Stimulated activated naive CD4-positive, alpha-beta T cell treated with Interleukin-2 at 50 U/mL for 16 hours (primary cell): ENCODE results near the gene KBTBD4.
A peak's percentile ranks its signal among the peaks of the same experiment; 100 is the strongest.
"Not testable (repeated sequence)": the region's sequence is repeated elsewhere in the genome, so short reads cannot be mapped to it uniquely, and the experiment has no call there.

Source experiments
- DNase-seq: peaks from one replicate; lab custom pipeline; 2025; lab: John Stamatoyannopoulos, UW

KBTBD4 gene

DNA sequence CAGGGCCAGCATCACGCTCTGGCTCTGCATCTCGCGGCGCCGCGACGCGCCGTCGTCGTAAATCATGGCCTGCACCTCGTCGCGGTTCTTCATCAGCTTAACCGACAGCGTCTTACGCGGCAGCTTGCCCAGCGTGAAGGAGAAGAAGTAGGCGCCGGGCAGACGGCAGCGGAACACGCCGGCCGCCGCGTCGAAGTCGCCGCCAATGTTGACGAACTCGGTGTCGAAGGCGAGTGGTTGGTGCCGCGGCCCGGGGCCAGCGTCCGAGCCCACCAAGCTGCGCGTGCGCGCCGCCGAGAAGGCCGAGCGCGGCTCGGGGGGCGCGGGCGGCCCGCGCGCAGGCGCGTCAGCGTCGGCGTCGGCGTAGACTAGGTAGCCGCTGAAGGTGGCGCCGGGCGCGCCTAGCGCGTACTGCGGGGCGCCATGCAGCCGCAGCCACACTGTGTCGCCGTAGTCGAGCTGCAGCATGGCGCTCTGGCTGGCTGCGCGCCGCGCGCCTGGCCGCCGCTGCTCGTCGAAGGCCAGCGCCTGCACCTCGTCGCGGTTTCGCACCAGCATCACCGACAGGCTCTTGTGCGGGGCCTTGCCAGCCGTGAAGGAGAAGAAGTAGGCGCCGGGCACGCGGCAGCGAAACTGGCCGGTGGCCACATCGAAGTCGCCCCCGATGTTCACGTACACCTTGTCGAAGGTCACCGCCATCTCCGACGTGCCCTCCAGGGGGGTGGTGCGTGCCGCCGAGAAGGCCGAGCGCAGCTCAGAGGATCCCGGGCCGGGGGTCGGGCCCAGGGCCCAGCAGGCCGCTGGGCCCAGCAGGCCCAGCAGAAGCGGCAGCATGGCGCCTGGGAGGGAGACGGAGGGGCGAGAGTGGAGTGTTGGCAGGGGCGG lies 11.4 kb upstream of the KBTBD4 start:
- no peak for DNase-seq

- DNase-seq = no peak
Measured at GRCh38 chr11:47589584-47589976, 10.8 kb upstream of the KBTBD4 start.

DNA sequence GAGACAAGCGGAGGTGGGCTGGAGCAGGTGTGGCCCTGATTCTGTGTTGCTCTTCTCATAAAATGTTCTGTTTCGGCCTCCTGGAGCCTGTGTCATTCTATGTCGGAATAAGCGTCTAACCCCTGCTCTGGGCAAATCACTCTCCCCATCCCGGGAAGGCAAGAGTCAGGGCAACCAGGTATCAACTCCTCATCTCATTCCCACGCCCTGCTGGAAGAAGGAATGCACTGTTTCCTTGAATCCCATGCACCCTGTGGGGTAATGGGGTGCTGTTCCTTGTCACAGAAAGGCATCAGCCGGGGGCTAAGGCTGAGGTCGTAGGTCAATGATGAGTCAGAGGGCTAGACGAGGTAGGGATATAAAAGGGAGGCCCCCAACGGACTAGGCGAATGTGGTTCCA lies 10.3 kb upstream of the KBTBD4 start:
- DNase-seq = no peak

DNA sequence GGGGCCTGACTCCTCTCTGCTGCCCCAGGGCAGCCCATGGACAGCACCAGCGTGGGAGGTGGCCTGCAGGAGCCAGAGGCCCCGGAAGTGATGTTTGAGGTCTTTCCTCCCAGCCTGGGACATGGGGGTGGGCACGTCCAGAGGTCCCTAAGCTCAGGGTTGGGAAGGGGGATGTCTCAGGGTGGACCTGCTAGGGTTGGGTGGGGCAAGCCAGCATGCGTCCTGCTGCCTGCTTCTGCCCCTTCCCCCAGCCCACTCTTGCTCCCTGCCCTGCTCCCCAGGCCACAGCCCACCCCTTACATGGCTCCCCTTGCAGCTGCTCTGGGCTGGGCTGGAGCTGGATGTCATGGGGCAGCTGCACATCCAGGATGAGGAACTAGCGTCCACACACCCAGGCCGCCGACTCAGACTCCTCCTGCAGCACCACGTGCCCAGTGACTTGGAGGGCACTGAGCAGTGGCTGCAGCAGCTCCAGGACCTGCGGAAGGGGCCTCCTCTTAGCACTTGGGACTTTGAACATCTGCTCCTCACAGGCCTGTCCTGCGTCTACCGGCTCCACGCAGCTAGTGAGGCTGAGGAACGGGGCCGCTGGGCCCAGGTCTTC lies 9.1 kb upstream of the KBTBD4 start:
- no peak for DNase-seq

DNA sequence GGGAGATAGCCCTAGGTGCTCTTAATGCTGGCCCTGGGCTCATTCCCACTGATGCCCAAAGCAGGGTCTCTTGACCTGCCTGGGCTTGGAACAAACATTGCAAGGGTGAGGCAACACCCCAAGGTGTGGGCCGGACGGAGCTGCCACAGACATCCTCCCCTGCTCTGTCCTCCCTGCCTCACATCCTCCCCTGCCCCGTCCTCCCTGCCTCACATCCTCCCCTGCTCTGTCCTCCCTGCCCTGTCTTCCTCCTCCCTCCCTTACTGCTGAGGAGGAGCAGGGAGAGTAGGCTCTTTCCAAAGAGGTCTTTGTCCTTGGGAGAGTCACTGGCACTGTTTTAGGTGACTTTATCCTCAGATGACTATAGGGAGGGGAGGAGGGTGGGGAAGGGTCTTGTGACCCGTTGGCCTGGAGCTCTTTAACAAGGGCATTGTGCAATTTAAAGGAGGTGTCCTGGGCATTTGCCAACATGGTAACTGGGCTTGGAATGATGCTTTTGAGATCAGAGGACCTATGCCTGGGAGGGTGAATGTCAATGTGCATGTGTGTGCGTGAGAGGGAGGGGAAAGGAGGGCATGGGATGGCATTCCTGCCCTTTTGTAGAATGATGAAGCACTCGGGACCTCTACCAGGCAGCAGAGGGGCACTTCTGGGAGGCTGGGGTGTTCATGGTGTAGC lies 8.4 kb upstream of the KBTBD4 start:
- no peak for DNase-seq

DNA sequence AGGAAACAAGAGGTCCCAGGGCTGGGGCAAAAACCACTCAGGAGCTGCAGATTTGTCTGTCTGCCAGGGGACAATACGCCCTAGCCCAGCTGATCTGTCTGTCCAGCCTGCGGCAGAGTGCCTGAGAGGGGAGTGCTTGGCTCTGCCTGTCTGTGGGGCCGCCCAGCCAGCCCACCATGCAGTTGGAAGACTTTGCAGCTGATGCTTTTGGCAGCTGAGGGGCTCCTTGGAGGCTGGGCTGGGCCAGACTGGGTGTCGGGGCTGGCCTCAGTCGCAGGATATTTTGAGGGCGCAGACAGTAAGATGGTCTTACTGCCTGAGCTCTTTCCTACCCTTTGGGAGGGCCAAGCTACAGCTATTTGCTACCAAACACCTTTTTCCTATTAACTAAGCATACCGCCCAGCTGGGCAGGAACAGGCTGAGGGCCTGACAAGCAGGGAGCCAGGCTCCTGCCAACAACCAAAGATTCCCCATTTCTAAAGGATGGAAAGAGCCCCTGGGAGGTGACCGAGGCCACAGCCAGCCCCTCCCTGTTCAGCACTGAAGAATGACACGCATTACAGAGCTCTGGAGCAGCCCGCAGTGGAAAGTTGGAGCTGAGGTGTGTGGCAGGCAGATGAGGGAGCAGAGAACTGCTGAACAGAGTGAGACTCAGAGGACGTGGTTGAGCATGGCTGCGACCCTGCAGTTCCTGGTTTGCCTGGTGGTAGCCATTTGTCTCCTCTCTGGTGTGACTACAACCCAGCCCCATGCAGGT lies 7.5 kb upstream of the KBTBD4 start, which contains the start of gene FAM180B:
Gene FAM180B (plus strand): TSS at position 581 of the 758 bp plus-strand sequence. CDS start 91 bp downstream, at position 672.
- DNase-seq = no peak

DNA sequence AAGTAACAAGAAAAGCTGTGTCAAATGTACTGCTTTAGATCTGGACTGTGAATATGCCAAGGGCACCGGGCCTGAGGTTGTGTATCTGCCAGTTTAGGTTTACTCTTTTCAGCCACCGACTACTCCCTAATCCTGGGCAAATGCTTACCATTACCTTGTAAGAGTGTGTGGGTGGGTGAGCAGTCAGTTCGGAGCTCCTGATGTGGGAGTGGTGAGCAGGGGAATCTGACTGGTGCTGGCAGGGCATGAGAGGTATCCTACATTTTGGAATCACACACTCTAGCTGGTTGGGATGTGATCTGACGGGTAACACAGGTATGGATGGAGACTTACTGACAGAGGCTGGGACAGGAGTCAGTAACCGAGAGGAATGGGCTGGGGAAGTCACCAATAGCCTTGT lies 5.1 kb upstream of the KBTBD4 start:
- DNase-seq = no peak

GRCh38 chr11:47577460-47578041 lies 1.2 kb downstream of the KBTBD4 start:
- no peak for DNase-seq

DNA sequence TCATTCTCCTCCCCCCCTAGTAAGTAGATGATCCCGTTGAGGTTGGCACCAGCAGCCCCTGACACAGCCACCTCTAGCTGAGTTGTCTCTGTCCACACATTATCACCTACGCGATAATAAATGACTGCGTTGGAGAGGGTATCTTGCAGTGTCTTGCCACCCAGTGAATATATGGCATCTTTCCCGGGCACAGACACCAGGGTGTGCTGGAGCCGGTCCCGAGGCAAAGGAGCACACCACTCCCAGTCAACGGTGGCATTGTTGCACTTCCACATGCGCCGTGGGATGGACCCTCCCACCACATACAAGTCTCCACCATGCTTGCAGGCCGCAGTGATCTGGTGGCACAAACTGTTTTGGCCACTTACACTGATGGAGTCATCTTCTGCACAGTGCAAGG lies 5.4 kb downstream of the KBTBD4 start:
- no peak for DNase-seq

GRCh38 chr11:47572715-47573255 lies 6.0 kb downstream of the KBTBD4 start:
- no peak for DNase-seq

DNA sequence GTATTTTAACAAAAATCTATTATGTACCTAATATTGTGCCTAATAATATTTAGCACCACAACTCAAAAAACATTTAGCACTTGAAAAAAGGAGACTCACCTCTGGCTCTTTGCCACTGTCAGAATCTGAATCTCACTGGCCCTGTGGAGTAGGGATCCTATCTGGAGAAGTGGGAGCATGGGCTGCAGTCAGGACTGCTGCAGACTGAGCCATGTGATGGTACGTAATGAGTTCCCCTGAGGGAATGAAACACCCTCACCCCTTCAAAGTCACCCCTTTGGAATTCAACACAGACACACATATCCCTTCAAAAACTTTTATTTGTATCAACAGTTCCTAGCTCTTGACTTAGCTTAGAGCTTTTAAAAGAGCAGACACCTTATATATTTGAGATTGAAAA lies 6.9 kb downstream of the KBTBD4 start:
- no peak for DNase-seq

DNA sequence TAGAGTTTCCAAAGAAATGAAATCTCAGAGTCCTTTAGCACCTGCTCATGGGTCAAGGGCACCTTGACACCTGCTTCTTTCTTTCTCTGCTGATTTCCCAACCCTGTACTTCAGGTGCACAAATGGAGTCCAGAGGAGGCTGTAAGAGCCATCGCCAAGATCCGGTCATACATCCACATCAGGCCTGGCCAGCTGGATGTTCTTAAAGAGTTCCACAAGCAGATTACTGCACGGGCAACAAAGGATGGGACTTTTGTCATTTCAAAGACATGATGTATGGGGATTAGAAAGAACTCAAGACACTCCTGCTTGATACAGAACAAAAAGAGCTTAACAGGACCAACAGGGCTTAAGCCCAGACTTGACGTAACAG lies 7.4 kb downstream of the KBTBD4 start:
- DNase-seq = no peak

DNA sequence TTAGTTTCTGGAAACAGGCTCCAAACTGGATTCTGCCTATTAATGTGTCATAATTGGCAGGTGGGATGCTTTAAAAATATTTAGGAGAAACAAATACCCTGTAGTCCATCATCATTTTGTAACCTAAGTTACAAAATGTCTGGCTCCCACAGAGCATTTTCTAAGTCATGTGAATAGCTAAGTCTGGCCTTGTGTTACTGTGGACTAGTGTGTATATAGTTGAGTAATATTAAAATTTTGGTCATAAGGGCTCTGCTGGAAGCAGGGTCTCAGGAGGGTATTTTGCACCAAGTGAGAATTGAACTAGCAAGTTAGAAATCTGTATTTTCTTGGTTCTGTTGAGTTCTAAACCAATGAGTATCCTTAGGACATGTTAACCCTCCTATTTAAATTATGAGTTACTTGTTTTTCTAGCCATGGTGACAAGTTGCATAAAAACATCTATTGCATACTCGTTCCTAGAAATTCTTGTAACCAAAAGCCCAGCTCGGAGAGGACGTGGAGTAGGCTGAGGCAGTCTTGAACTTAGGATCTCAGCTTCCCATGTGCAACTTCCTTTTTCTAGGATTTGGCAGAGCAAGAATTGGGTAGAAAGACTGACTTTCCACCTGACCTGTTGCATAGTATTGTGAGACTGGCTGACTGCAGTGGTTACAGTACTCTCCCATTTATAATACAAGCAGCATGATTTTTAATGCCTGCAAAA lies 8.0 kb downstream of the KBTBD4 start:
- DNase-seq = no peak

- DNase-seq = no peak
Measured at GRCh38 chr11:47569646-47570045, 9.1 kb downstream of the KBTBD4 start.

DNA sequence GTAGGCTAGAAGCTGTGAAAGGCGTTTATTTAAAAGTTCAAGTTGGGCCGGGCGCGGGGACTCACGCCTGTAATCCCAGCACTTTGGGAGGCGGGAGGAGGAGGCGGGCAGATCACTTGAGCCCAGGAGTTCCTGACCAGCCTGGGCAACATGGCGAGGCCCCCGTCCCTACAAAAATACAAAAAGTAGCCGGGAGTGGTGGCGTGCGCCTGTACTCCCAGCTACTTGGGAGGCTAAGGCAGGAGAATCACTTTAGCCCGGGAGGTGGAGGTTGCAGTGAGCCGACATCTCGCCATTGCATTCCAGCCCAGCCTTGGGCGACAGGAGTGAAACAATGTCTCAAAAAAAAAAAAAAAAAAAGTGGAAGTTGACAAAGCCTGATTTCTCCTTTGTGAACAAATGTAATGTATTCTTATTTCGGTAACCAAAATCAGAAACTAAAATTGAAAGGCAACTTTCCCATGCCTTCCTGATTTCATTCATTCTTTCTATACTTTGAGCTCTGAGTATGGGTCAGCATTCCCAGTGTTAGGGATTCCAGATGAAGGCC lies 12.5 kb downstream of the KBTBD4 start:
- DNase-seq = no peak

DNA sequence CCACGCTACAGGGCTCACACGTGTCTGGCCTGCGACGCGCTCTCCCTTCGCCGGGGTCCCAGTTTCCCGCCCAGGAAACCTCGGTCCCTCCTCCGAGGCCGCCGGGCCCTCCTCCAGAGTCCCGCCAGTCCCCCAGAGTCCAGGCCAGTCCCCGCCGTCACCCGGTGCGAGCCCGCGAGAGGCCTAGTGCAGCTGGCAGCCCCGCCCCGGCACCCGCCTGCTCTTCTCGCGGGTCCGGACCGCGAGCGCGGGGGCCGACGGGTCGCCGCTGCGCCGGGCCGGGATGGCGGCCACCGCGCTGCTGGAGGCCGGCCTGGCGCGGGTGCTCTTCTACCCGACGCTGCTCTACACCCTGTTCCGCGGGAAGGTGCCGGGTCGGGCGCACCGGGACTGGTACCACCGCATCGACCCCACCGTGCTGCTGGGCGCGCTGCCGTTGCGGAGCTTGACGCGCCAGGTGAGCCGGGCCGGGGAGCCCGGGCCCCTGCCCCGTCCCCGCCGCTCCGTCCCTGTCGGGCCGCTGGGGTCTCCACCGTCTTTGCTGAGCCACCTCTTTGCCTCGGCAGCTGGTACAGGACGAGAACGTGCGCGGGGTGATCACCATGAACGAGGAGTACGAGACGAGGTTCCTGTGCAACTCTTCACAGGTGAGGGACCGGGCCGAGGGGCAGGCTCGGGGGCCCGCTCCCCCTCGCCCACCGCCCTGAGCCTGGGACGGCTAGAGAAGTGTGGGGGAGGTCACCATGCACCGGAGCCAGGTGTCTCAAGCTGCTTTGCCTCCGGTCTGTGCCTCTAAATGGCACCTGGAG lies 13.2 kb downstream of the KBTBD4 start, which contains the start of gene PTPMT1:
Gene PTPMT1 (plus strand): TSS at position 260 of the 809 bp plus-strand sequence. CDS start 24 bp downstream, at position 284.
- peak; percentile 63 for DNase-seq

DNA sequence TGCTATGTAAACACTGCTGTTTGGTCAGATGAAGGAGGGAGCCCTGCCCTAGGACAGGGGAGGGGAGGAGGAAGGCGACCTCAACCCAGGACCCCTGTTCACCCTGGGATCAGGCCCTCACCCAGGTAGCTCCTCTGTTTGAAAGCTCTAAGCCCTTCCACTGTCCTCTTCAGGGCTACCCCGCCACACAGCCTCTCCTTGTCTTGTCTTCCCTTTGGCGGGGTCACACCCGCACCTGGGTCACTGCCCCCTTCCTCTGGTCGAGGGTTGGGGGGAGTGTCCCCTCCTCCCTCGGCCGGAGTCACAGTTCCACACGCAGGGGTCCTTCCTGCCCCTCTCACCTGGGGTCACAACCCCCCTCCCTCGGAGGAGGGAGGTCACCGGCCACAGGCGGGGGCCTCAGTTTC lies 13.8 kb downstream of the KBTBD4 start:
- no peak for DNase-seq

GRCh38 chr11:47564366-47564765 lies 14.4 kb downstream of the KBTBD4 start:
- DNase-seq = not testable (repeated sequence)

- DNase-seq = not testable (repeated sequence)
Measured at GRCh38 chr11:47562393-47562792, 16.4 kb downstream of the KBTBD4 start.

GRCh38 chr11:47560426-47560825 lies 18.3 kb downstream of the KBTBD4 start:
- DNase-seq = no peak
